Panc1 (cell line): ENCODE results near the gene ATXN1. TPM values are rescaled to one million over a fixed set of nuclear protein-coding genes. Genes with fewer than 3 reads are reported as not detected.
A peak's percentile ranks its signal among the peaks of the same experiment; 100 is the strongest.

Experiments
- ATAC-seq: fragments of 200-7000 bp; cut with Tn5 transposase; 2 replicates; pipeline ENCODE4 v1.9.1; 2020; ENCODE audit warnings: mild to moderate bottlenecking, moderate library complexity
- BruUV-seq: library from RNA; stranded (reverse); fragments of 400-500 nt; replicated peaks from 2 replicates; lab custom pipeline; 2021; lab: Mats Ljungman, UMichigan
- CTCF ChIA-PET: fragments of 300-600 bp; sonication (Branson Sonifier 250); formaldehyde crosslinking; loops from one replicate; lab custom pipeline; 2022; ENCODE audit warnings: antibody characterized with exemption; lab: Charles Lee
- POLR2A ChIA-PET: fragments of 300-600 bp; sonication (Branson Sonifier 250); formaldehyde crosslinking; loops from one replicate; lab custom pipeline; 2022; ENCODE audit warnings: antibody characterized with exemption; lab: Charles Lee
- DNase-seq: peaks from one replicate; pipeline ENCODE4 v3.0.0-alpha.2; 2010; ENCODE audit warnings: low read depth, low spot score
- H3K27ac ChIP-seq: 2 replicates; pipeline ENCODE4 v1.5.1; 2011; ENCODE audit warnings: mild to moderate bottlenecking, low read length, inconsistent platforms
- H3K27me3 ChIP-seq: fragments of 200-500 bp; sonication (Bioruptor generic); 2 replicates; pipeline ENCODE4 v1.6.0; 2014; ENCODE audit warnings: low read length, inconsistent platforms; ENCODE audit not compliant: control insufficient read depth, insufficient read depth
- H3K36me3 ChIP-seq: fragments of 200-500 bp; sonication (Bioruptor generic); 2 replicates; pipeline ENCODE4 v1.5.1; 2014; ENCODE audit warnings: inconsistent platforms, mild to moderate bottlenecking, low read length, moderate library complexity; ENCODE audit not compliant: control insufficient read depth, insufficient read depth
- H3K4me1 ChIP-seq: 2 replicates; pipeline ENCODE4 v1.5.1; 2011; ENCODE audit warnings: inconsistent platforms, mild to moderate bottlenecking, low read length, moderate library complexity; ENCODE audit not compliant: control insufficient read depth, insufficient read depth
- H3K4me3 ChIP-seq, 2 experiments: 2 replicates each; pipeline ENCODE4 v1.5.1; 2011 to 2012; ENCODE audit warnings: low read depth in 2 of 2, low read length in 2 of 2, mild to moderate bottlenecking in 2 of 2, inconsistent platforms in 1 of 2, moderate library complexity in 1 of 2
- H3K9me3 ChIP-seq: fragments of 200-500 bp; sonication (Bioruptor generic); 2 replicates; pipeline ENCODE4 v1.5.1; 2014; ENCODE audit warnings: low read depth, mild to moderate bottlenecking, inconsistent platforms, low read length, moderate library complexity; ENCODE audit not compliant: control insufficient read depth, insufficient read depth
- CTCF ChIP-seq: fragments of 450-650 bp; IDR thresholded peaks from 2 replicates; pipeline ENCODE4 v1.5.1; 2017; ENCODE audit warnings: mild to moderate bottlenecking
- POLR2AphosphoS5 ChIP-seq: IDR thresholded peaks from 2 replicates; pipeline ENCODE4 v1.6.1; 2012; ENCODE audit warnings: mild to moderate bottlenecking, low read depth, low read length, moderate library complexity
- REST ChIP-seq, 2 experiments: IDR thresholded peaks; 2 replicates each; pipeline ENCODE4 v1.6.1; 2011 to 2012; ENCODE audit warnings: low read depth in 2 of 2, control low read depth in 1 of 2, low read length in 1 of 2, mild to moderate bottlenecking in 1 of 2, moderate library complexity in 1 of 2; ENCODE audit not compliant: insufficient read depth in 1 of 2
- SIN3A ChIP-seq: IDR thresholded peaks from 2 replicates; pipeline ENCODE4 v1.6.1; 2012; ENCODE audit warnings: low read depth, mild to moderate bottlenecking, low read length, moderate library complexity, borderline replicate concordance; ENCODE audit not compliant: insufficient read depth
- TCF7L2 ChIP-seq: IDR thresholded peaks from 2 replicates; pipeline ENCODE4 v1.6.1; 2011; ENCODE audit warnings: mild to moderate bottlenecking, low read depth, low read length, inconsistent platforms
- in situ Hi-C: cut with HindIII; loops from 2 replicates; pipeline ENCODE4 v1.10.0; 2016; ENCODE audit warnings: low sequenced_read_pairs, low pct_unique_long_range_greater_than_20kb
- intact Hi-C: fragments of 100-400 bp; cut with micrococcal nuclease; formaldehyde crosslinking; loops from one replicate; pipeline ENCODE4 v1.10.0; 2022; ENCODE audit not compliant: unreplicated experiment
- total RNA-seq: library from RNA; stranded (reverse); gene quantifications from one replicate; pipeline ENCODE4 v1.2.1, GENCODE V29; 2021; ENCODE audit not compliant: unreplicated experiment

Gene ATXN1
- total RNA-seq, 1 experiment from 2014 or later = 67.1 TPM

GRCh38 chr6:16415677-16416076 lies 345.6 kb downstream of the ATXN1 start:
- in situ Hi-C loops = no loop called here
- no peak for ATAC-seq

GRCh38 chr6:16414205-16414604 lies 347.1 kb downstream of the ATXN1 start:
- CTCF ChIA-PET = no interaction called here
- Histone ChIP-seq H3K9me3 (no peaks in the 10 kb centered on the region), H3K4me3 (no peak overlapping the region), H3K27me3 (no peaks in the 10 kb centered on the region), H3K36me3 (no peaks in the 10 kb centered on the region), H3K27ac (no peak overlapping the region), H3K4me1 (no peaks in the 10 kb centered on the region)
- DNase-seq (no peak), ATAC-seq (no peak)
- in situ Hi-C loops = no loop called here
- TF ChIP-seq POLR2AphosphoS5 = no peak
- no peak for TF ChIP-seq REST (IDR thresholded peaks at IDR 0.05; ENCODE audit: insufficient read depth in 1 of 2, low read depth in 2 of 2, low read length in 1 of 2)
- no peak for TF ChIP-seq TCF7L2
- no peak for TF ChIP-seq CTCF
- no peak for TF ChIP-seq SIN3A
- no TSS peak for BruUV-seq
- intact Hi-C loops = no loop called here
- POLR2A ChIA-PET = no interaction called here

More at GRCh38 chr6:16415677-16416076, 345.6 kb downstream of the ATXN1 start:
- Histone ChIP-seq H3K36me3 (no peaks in the 10 kb centered on the region), H3K9me3 (no peaks in the 10 kb centered on the region), H3K4me1 (peaks cover 6% of the 10 kb centered on the region), H3K27ac (no peak overlapping the region), H3K4me3 (no peak overlapping the region), H3K27me3 (no peaks in the 10 kb centered on the region)
- TF ChIP-seq REST (IDR thresholded peaks at IDR 0.05; ENCODE audit: insufficient read depth in 1 of 2, low read depth in 2 of 2, low read length in 1 of 2) (no peak), SIN3A (no peak), CTCF (no peak), POLR2AphosphoS5 (no peak), TCF7L2 (no peak)
- CTCF ChIA-PET = interaction anchor here (0.5 to 0.6 kb wide), 3 partner anchors 19 to 719 kb away, joined by 3 to 12 read pairs (median 6); no protein-coding TSS in a partner anchor
- no peak for DNase-seq
- intact Hi-C loops = no loop called here
- POLR2A ChIA-PET = no interaction called here
- BruUV-seq = TSS peak; percentile 3
